Lung (tissue), 12 donors: ENCODE results near the gene OR52H1. TPM values are rescaled to one million over a fixed set of nuclear protein-coding genes. Genes with fewer than 3 reads are reported as not detected.

Source experiments
- ATAC-seq: fragments of 200-7000 bp; cut with Tn5 transposase; one replicate; pipeline ENCODE4 v1.9.1; 2020; ENCODE audit warnings: moderate number of reproducible peaks; ENCODE audit not compliant: insufficient read depth, low FRiP score
- DNase-seq, 3 donors: peaks; one replicate each; pipeline ENCODE4 v3.0.0-alpha.2; 2013 to 2017
- H3K27ac ChIP-seq, 2 donors: one replicate each; pipeline ENCODE4 v1.5.1; 2013; ENCODE audit warnings: mild to moderate bottlenecking in 2 of 2, moderate library complexity in 2 of 2, control low read depth in 1 of 2, inconsistent platforms in 1 of 2, low read depth in 1 of 2, low read length in 1 of 2
- H3K27me3 ChIP-seq, 3 donors: one replicate each; pipeline ENCODE4 v1.5.1; 2013; ENCODE audit warnings: low read length in 2 of 3; ENCODE audit not compliant: control insufficient read depth in 3 of 3, insufficient read depth in 3 of 3
- H3K36me3 ChIP-seq, 4 donors: one replicate each; pipeline ENCODE4 v1.5.1; 2013; ENCODE audit warnings: low read length in 4 of 4, mild to moderate bottlenecking in 1 of 4, moderate library complexity in 1 of 4; ENCODE audit not compliant: control insufficient read depth in 4 of 4, insufficient read depth in 4 of 4
- H3K4me1 ChIP-seq, 5 donors: one replicate each; pipeline ENCODE4 v1.5.1; 2013; ENCODE audit warnings: low read length in 5 of 5, mild to moderate bottlenecking in 2 of 5, moderate library complexity in 1 of 5; ENCODE audit not compliant: control insufficient read depth in 5 of 5, insufficient read depth in 5 of 5
- H3K4me3 ChIP-seq: one replicate; pipeline ENCODE4 v1.5.1; 2013; ENCODE audit warnings: mild to moderate bottlenecking, control low read depth, moderate library complexity
- H3K9ac ChIP-seq, 2 donors: one replicate each; pipeline ENCODE4 v1.5.1; 2013; ENCODE audit warnings: low read length in 2 of 2, control low read depth in 1 of 2; ENCODE audit not compliant: insufficient read depth in 1 of 2
- H3K9me3 ChIP-seq, 4 donors: one replicate each; pipeline ENCODE4 v1.5.1; 2013; ENCODE audit warnings: low read length in 3 of 4, mild to moderate bottlenecking in 1 of 4, moderate library complexity in 1 of 4; ENCODE audit not compliant: control insufficient read depth in 4 of 4, insufficient read depth in 3 of 4
- WGBS, 2 donors: extraction: QIAGEN DNeasy Blood & Tissue Kit; methylation state at CpG; one replicate each; pipeline ENCODE4 v1.1.7; 2013; 5-methylcytosine and 5-hydroxymethylcytosine counted together
- polyA plus RNA-seq, 2 donors: library from polyadenylated mRNA; stranded (reverse); fragments of 200-250 nt; gene quantifications; one replicate each; pipeline ENCODE4 v1.2.1, GENCODE V29; 2013
- total RNA-seq, 2 donors: library from RNA; depleted of rRNA in 1 of 2; stranded (reverse); fragments of >200 nt in 1 of 2; gene quantifications; one replicate each; pipeline ENCODE4 v1.2.1, GENCODE V29; 2014 to 2021
- TF ChIP-seq, protein P1 (sequence below): IDR thresholded peaks from 2 replicates; pipeline ENCODE4 v1.5.1; 2012; ENCODE audit warnings: mild to moderate bottlenecking; ENCODE audit errors: control extremely low read depth, extremely low read depth
- donor health status: control.
- donor health status: control.
- donor health status: Bipolar disorder and iron deficiency.
- donor health status: healthy.
- donor health status: DM: yes; HTN: yes; CAD: no.

OR52H1 gene
- total and polyA plus RNA-seq, 4 donors: 0.03 to 2.8 (median 0.40) TPM; not detected in 1

DNA sequence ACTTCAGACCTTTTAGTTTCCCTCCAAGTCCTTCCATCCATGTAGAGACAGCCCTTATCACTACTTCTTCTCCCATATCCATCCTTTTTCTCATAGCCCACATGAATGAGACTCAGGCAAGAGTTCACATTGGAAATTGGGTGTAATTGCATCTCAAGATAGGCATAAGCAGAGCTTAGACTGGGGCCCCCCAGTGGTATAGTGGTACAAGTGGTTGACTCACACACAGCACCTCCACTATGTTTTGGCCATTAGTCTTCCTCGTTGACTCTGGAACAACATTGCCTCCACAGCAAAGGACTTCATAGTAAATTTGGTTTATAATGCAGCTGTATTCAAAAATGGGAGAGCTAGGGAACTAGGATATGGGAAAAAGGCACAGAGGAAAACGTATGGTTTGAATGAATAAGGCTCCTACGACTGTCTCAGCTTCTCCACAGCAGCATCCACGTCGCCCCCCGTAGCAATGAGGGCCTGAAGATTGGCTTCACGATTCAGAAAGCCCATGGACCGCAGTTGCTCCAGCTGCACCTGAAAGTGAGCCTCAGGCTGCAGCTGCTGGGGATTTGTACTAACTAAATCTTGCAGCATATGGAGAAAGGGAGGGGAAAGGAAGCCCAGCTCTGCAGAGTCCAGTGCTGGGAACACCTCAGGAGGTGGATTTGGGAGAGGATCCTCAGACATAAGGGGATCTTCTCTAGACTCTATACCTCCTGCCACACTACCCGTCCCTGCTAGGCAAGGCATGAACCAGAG lies 41.0 kb downstream of the OR52H1 start:
- H3K9ac ChIP-seq: no peak overlapping the region
- DNase-seq: no peak
- H3K36me3 ChIP-seq: no peaks in the 10 kb centered on the region
- no peak for ATAC-seq
- TF ChIP-seq, protein P1, sequence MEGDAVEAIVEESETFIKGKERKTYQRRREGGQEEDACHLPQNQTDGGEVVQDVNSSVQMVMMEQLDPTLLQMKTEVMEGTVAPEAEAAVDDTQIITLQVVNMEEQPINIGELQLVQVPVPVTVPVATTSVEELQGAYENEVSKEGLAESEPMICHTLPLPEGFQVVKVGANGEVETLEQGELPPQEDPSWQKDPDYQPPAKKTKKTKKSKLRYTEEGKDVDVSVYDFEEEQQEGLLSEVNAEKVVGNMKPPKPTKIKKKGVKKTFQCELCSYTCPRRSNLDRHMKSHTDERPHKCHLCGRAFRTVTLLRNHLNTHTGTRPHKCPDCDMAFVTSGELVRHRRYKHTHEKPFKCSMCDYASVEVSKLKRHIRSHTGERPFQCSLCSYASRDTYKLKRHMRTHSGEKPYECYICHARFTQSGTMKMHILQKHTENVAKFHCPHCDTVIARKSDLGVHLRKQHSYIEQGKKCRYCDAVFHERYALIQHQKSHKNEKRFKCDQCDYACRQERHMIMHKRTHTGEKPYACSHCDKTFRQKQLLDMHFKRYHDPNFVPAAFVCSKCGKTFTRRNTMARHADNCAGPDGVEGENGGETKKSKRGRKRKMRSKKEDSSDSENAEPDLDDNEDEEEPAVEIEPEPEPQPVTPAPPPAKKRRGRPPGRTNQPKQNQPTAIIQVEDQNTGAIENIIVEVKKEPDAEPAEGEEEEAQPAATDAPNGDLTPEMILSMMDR: no peak
- H3K9me3 ChIP-seq: no peaks in the 10 kb centered on the region
- H3K4me1 ChIP-seq: no peaks in the 10 kb centered on the region
- H3K4me3 ChIP-seq: no peak overlapping the region
- no peaks in the 10 kb centered on the region for H3K27me3 ChIP-seq
- H3K27ac ChIP-seq: no peak overlapping the region
- WGBS, 2 donors: 82 to 93% methylated on average over 9 of the region's 9 CpGs

DNA sequence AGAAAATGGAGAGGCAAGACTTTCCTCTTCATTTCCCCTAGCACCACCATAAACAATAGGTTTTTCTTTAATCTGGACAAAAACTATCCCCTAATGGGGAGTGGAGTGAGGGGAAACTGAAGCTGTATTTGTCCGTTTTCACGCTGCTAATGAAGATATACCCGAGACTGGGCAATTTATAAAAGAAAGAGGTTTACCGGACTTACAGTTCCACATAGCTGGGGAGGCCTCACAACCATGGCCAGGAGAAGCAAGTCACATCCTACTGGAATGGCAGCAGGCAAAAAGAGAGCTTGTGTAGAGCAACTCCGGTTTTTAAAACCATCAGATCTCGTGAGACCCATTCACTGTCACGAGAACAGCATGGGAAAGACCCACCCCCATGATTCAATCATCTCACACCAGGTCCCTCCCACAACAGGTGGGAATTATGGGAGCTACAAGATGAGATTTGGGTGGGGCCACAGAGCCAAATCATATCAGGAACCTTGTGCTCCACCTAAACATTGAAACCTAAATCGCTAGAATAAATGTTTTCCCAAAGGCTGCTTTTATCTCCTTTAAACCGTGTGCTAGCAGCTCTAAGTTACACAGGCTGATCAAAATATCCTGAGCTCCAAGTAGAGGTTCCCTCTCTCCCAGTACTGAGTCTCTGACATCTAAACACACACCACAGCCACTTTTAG lies 42.8 kb downstream of the OR52H1 start:
- no peak overlapping the region for H3K9ac ChIP-seq
- no peak overlapping the region for H3K27ac ChIP-seq
- TF ChIP-seq, protein P1: no peak
- no peaks in the 10 kb centered on the region for H3K9me3 ChIP-seq
- H3K36me3 ChIP-seq: no peaks in the 10 kb centered on the region
- no peak overlapping the region for H3K4me3 ChIP-seq
- WGBS, 2 donors: 89 to 96% methylated on average over 9 of the region's 9 CpGs
- DNase-seq: no peak
- H3K27me3 ChIP-seq: no peaks in the 10 kb centered on the region
- no peaks in the 10 kb centered on the region for H3K4me1 ChIP-seq
- ATAC-seq: no peak

DNA sequence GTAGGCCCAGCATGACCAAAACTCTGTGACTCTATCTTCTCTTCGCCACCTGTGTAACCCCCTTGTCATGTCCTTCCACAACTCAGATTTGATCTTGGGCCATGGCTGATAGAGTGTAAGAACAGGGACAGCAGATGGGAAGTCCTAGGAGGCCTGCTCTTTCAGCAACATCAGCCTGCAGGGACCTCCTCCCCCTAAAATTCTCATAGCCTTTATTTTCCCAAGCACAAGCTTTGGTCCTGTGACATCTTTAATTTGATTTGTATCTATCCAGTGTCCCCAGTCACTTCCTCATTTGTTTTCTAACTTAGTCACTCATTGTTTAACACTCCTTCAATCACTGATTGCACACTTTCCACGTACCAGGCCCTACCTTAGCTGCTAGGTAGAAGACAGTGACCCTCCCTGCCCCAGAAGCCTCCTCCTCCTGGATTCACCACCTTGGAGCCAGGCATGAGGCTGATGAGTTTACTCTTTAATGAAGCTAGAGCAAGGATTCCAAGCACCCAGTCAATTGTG lies 43.9 kb downstream of the OR52H1 start:
- TF ChIP-seq, protein P1: no peak

More for the DNA sequence above, 43.9 kb downstream of the OR52H1 start:
- Histone ChIP-seq H3K4me1 (no peaks in the 10 kb centered on the region), H3K36me3 (no peaks in the 10 kb centered on the region), H3K27me3 (no peaks in the 10 kb centered on the region), H3K4me3 (no peak overlapping the region), H3K9me3 (no peaks in the 10 kb centered on the region), H3K9ac (no peak overlapping the region), H3K27ac (no peak overlapping the region)
- DNase-seq (no peak), ATAC-seq (no peak)
- WGBS, 2 donors: 79 to 91% methylated on average over 2 of the region's 2 CpGs
